Measurements from ENCODE around the gene LDHA. TPM values are rescaled to one million over a fixed set of nuclear protein-coding genes. Genes with fewer than 3 reads are reported as not detected.

The LDHA gene
- polyA plus RNA-seq, 3 donors, result 191 to 501 (median 438) TPM

- Histone ChIP-seq H3K9ac (ENCODE audit: insufficient read depth, low read length, poor library complexity, severe bottlenecking) (peak overlapping the region; percentile 71), H3K9me3 (replicated peaks in 1 of 2; ENCODE audit: control insufficient read depth in 1 of 2, insufficient read depth in 1 of 2, low read length in 2 of 2) (no peaks in the 10 kb centered on the region), H3K79me2 (ENCODE audit: insufficient read depth, low read length) (no peaks in the 10 kb centered on the region), H3K27me3 (ENCODE audit: control insufficient read depth in 2 of 2, insufficient read depth in 2 of 2, low read length in 2 of 2) (no peaks in the 10 kb centered on the region), H3K27ac (ENCODE audit: low read depth in 1 of 2, low read length in 2 of 2) (peak overlapping the region; percentile 90 to 99), H3K4me2 (replicated peaks; ENCODE audit: extremely low read depth, low read length, poor library complexity, severe bottlenecking) (peak overlapping the region; percentile 36), H2AFZ (ENCODE audit: insufficient read depth, low read depth, low read length, poor library complexity, severe bottlenecking) (peak overlapping the region; percentile 94), H3K4me1 (ENCODE audit: control insufficient read depth in 1 of 2, insufficient read depth in 2 of 2, low read length in 2 of 2) (peaks cover 24 to 30% of the 10 kb centered on the region in 2 donors), H3K36me3 (replicated peaks in 1 of 2; ENCODE audit: control insufficient read depth in 1 of 2, insufficient read depth in 2 of 2, low read length in 2 of 2) (no peaks in the 10 kb centered on the region), H4K20me1 (ENCODE audit: insufficient read depth, low read length) (no peaks in the 10 kb centered on the region), H3K4me3 (replicated peaks in 1 of 3; ENCODE audit: low read depth in 2 of 3, low read length in 3 of 3) (peak overlapping the region in 1 of 3 experiments; percentile 7)
- Mint-ChIP-seq H3K27ac (peak overlapping the region; percentile 92 to 100 (median 98)), H3K36me3 (no peaks in the 10 kb centered on the region), H3K4me3 (peak overlapping the region in 1 of 2 donors; percentile 53), H3K27me3 (ENCODE audit: low read depth in 3 of 3) (peaks cover 0 to 3% (median 3%) of the 10 kb centered on the region in 3 donors), H3K4me1 (peaks cover 29% of the 10 kb centered on the region), H3K9me3 (peaks cover 0 to 2% (median 0%) of the 10 kb centered on the region in 7 donors)
- DNase-seq, result peak in 1 of 3 donors; percentile 74
- no peak for TF ChIP-seq CTCF (IDR thresholded peaks at IDR 0.05)
- intact Hi-C loops (cut with micrococcal nuclease), result loop anchor here in 1 of 2 donors (1.0 kb wide), 1 partner anchor 10 kb away; the partner anchor contains the start of gene LDHA
- WGBS (ENCODE audit: insufficient coverage), result 5% methylated on average over 2 of the region's 3 CpGs
These were observed 10.2 kb upstream of the LDHA start for GRCh38 chr11:18384157-18384641.

- Mint-ChIP-seq H3K9me3 (peaks cover 0 to 2% (median 0%) of the 10 kb centered on the region in 7 donors), H3K4me3 (no peak overlapping the region), H3K4me1 (peaks cover 17% of the 10 kb centered on the region), H3K36me3 (no peaks in the 10 kb centered on the region), H3K27ac (peak overlapping the region in 1 of 7 donors; percentile 1), H3K27me3 (ENCODE audit: low read depth in 3 of 3) (peaks cover 0 to 5% (median 1%) of the 10 kb centered on the region in 3 donors)
- WGBS (ENCODE audit: insufficient coverage), result 100% methylated on average over 1 of the region's 3 CpGs
- Histone ChIP-seq H3K4me1 (ENCODE audit: control insufficient read depth in 1 of 2, insufficient read depth in 2 of 2, low read length in 2 of 2) (peaks cover 9 to 14% of the 10 kb centered on the region in 2 donors), H3K9me3 (replicated peaks in 1 of 2; ENCODE audit: control insufficient read depth in 1 of 2, insufficient read depth in 1 of 2, low read length in 2 of 2) (no peaks in the 10 kb centered on the region), H3K36me3 (replicated peaks in 1 of 2; ENCODE audit: control insufficient read depth in 1 of 2, insufficient read depth in 2 of 2, low read length in 2 of 2) (no peaks in the 10 kb centered on the region), H3K4me3 (replicated peaks in 1 of 3; ENCODE audit: low read depth in 2 of 3, low read length in 3 of 3) (no peak overlapping the region), H3K9ac (ENCODE audit: insufficient read depth, low read length, poor library complexity, severe bottlenecking) (no peak overlapping the region), H2AFZ (ENCODE audit: insufficient read depth, low read depth, low read length, poor library complexity, severe bottlenecking) (no peak overlapping the region), H3K4me2 (replicated peaks; ENCODE audit: extremely low read depth, low read length, poor library complexity, severe bottlenecking) (no peak overlapping the region), H3K27ac (ENCODE audit: low read depth in 1 of 2, low read length in 2 of 2) (no peak overlapping the region), H3K27me3 (ENCODE audit: control insufficient read depth in 2 of 2, insufficient read depth in 2 of 2, low read length in 2 of 2) (no peaks in the 10 kb centered on the region), H3K79me2 (ENCODE audit: insufficient read depth, low read length) (peaks cover 13% of the 10 kb centered on the region), H4K20me1 (ENCODE audit: insufficient read depth, low read length) (peaks cover 7% of the 10 kb centered on the region)
- DNase-seq, result no peak
- TF ChIP-seq CTCF (IDR thresholded peaks at IDR 0.05), result no peak
- intact Hi-C loops (cut with micrococcal nuclease), result loop anchor here (5.0 to 10.0 kb wide), 4 partner anchors 132 to 245 kb away; partner anchors contain the start of genes SAA2 (in 1 of the 2), SPTY2D1 (in 1 of the 2) and TSG101 (in 1 of the 2)
These were observed 4.3 kb upstream of the LDHA start for GRCh38 chr11:18390088-18390487.
